ENCODE measurements around the gene NPY5R. TPM values are rescaled to one million over a fixed set of nuclear protein-coding genes. Genes with fewer than 3 reads are reported as not detected.

The NPY5R gene
- total and polyA plus RNA-seq, 2 donors (not counting 1 experiment from before 2014, with no cell fraction given), result not detected

GRCh38 chr4:163400911-163401310 lies 57.2 kb downstream of the NPY5R start:
- WGBS (ENCODE audit: insufficient coverage), result no CpG with 5 or more reads among the region's 4 CpGs
- no peak overlapping the region for H2AFZ ChIP-seq (ENCODE audit: insufficient read depth, low read depth, low read length, poor library complexity, severe bottlenecking)
- no peak overlapping the region for H3K27ac Mint-ChIP-seq
- ChIA-PET POLR2A (no interaction called here), CTCF (no interaction called here)
- H3K79me2 ChIP-seq (ENCODE audit: control insufficient read depth, insufficient read depth, low read length), result no peaks in the 10 kb centered on the region
- H3K9me3 ChIP-seq (ENCODE audit: control extremely low read depth in 1 of 3, control insufficient read depth in 2 of 3, insufficient read depth in 1 of 3, low read length in 2 of 3), result no peaks in the 10 kb centered on the region
- H3K4me1 ChIP-seq (ENCODE audit: control insufficient read depth in 2 of 2, insufficient read depth in 2 of 2, low read length in 2 of 2), result no peaks in the 10 kb centered on the region
- H3K9ac ChIP-seq (ENCODE audit: low read length), result no peak overlapping the region
- H3K4me3 ChIP-seq (ENCODE audit: control extremely low read depth in 1 of 5, extremely low read depth in 1 of 5, insufficient read depth in 1 of 5, low read depth in 2 of 5, low read length in 4 of 5), result no peak overlapping the region
- H3K4me3 Mint-ChIP-seq, result no peak overlapping the region
- peaks cover 18% of the 10 kb centered on the region for H3K27me3 Mint-ChIP-seq
- H3K36me3 ChIP-seq (replicated peaks in 1 of 2; ENCODE audit: control extremely low read depth in 1 of 2, control insufficient read depth in 1 of 2, extremely low read depth in 1 of 2, insufficient read depth in 2 of 2, low read length in 1 of 2), result no peaks in the 10 kb centered on the region
- TF ChIP-seq EZH2 (IDR thresholded peaks at IDR 0.05; ENCODE audit: borderline replicate concordance, insufficient read depth, low read depth, low read length, poor library complexity, severe bottlenecking) (no peak), CTCF (IDR thresholded peaks at IDR 0.05) (no peak)
- no peak for DNase-seq
- H3K4me2 ChIP-seq (replicated peaks; ENCODE audit: low read depth, low read length, poor library complexity, severe bottlenecking), result no peak overlapping the region
- H3K27me3 ChIP-seq (replicated peaks in 1 of 4; ENCODE audit: control extremely low read depth in 1 of 4, control insufficient read depth in 3 of 4, insufficient read depth in 4 of 4, low read length in 3 of 4), result no peaks in the 10 kb centered on the region
- ATAC-seq (ENCODE audit: low read depth), result no peak
- no peaks in the 10 kb centered on the region for H3K9me3 Mint-ChIP-seq (ENCODE audit: insufficient read depth)
- intact Hi-C loops (cut with micrococcal nuclease), result no loop called here
- no peak overlapping the region for H3K27ac ChIP-seq (ENCODE audit: low read length in 2 of 2)
- H3K4me1 Mint-ChIP-seq, result no peaks in the 10 kb centered on the region
- no peaks in the 10 kb centered on the region for H4K20me1 ChIP-seq (ENCODE audit: control insufficient read depth, insufficient read depth, low read length, poor library complexity, severe bottlenecking)

Other genes with a start within 250 kb of the NPY5R start
- 22.8 and 24.7 TPM in 2 replicates for gene NAF1, start 177.0 kb upstream of the NPY5R start, total RNA-seq
- gene NAF1, start 177.0 kb upstream of the NPY5R start, polyA plus RNA-seq, result 11.0 and 19.6 TPM in 2 replicates
- not detected in 2 replicates for gene NPY1R, start 11.3 kb upstream of the NPY5R start, total RNA-seq
- not detected in 2 replicates for gene NPY1R, start 11.3 kb upstream of the NPY5R start, polyA plus RNA-seq
- 0.15 and 0.27 TPM in 2 replicates for gene TKTL2, start 129.9 kb downstream of the NPY5R start, total RNA-seq
- 0.16 and 0.35 TPM in 2 replicates for gene TKTL2, start 129.9 kb downstream of the NPY5R start, polyA plus RNA-seq
- gene TMA16, start 150.8 kb downstream of the NPY5R start, total RNA-seq, result 40.5 and 49.0 TPM in 2 replicates
- gene TMA16, start 150.8 kb downstream of the NPY5R start, polyA plus RNA-seq, result 6.5 and 11.6 TPM in 2 replicates

Data from B cell (primary cell).